ENCODE measurements around the gene YTHDF1. TPM values are rescaled to one million over a fixed set of nuclear protein-coding genes. Genes with fewer than 3 reads are reported as not detected.
A peak's percentile ranks its signal among the peaks of the same experiment; 100 is the strongest.

YTHDF1 gene
- polyA plus RNA-seq, 2 of the 4 experiments (the other 2 are of a cell fraction): 31.8 to 37.9 TPM

GRCh38 chr20:63187338-63188158 is 28.4 kb downstream of the YTHDF1 start:
- ATAC-seq: no peak
- no peak for DNase-seq (ENCODE audit: low read depth in 1 of 2, low spot score in 1 of 2)
- H3K27ac ChIP-seq: no peak overlapping the region
- no peak overlapping the region for H3K4me2 ChIP-seq
- CTCF ChIA-PET: interaction anchor here (0.7 to 1.2 kb wide), 5 partner anchors 10 to 194 kb away, joined by 3 to 5 read pairs (median 4); no protein-coding TSS in a partner anchor
- POLR2A ChIA-PET: no interaction called here
- TF ChIP-seq POLR2A (IDR thresholded peaks at IDR 0.05; ENCODE audit: low read length): no peak
- no peak for TF ChIP-seq BHLHE40 (IDR thresholded peaks at IDR 0.05; ENCODE audit: low read depth, low read length)
- no peaks in the 10 kb centered on the region for H3K9me3 ChIP-seq
- H3K4me1 ChIP-seq: peaks cover 16% of the 10 kb centered on the region
- FAIRE-seq: no peak
- WGBS (ENCODE audit: missing lambda C conversion rate): 81% methylated on average over 7 of the region's 7 CpGs
- H3K4me3 ChIP-seq: no peak overlapping the region

GRCh38 chr20:63186528-63187316 is 29.2 kb downstream of the YTHDF1 start:
- DNase-seq (ENCODE audit: low read depth in 1 of 2, low spot score in 1 of 2) (peak in 1 of 2 experiments; percentile 68), FAIRE-seq (no peak), ATAC-seq (peak; percentile 37 to 59; a peak in 3 of 6 replicates)
- CTCF ChIA-PET: interaction anchor here (0.9 to 1.2 kb wide), 3 partner anchors 21 to 195 kb away, joined by 3 to 5 read pairs (median 4); no protein-coding TSS in a partner anchor
- Histone ChIP-seq H3K4me2 (peak overlapping the region; percentile 36; the same call in 1 of the 3 replicates), H3K27ac (no peak overlapping the region), H3K4me3 (no peak overlapping the region), H3K4me1 (peaks cover 15% of the 10 kb centered on the region), H3K9me3 (no peaks in the 10 kb centered on the region)
- 49% methylated on average over 5 of the region's 8 CpGs for WGBS (ENCODE audit: missing lambda C conversion rate)
- TF ChIP-seq FOSL2 (IDR thresholded peaks at IDR 0.05) (no peak), FOSL2 (CRISPR knock-in tag; IDR thresholded peaks at IDR 0.05) (peak; percentile 61), SREBF2 (IDR thresholded peaks at IDR 0.05) (no peak)
- POLR2A ChIA-PET: no interaction called here

GRCh38 chr20:63186084-63186483 is 29.8 kb downstream of the YTHDF1 start:
- H3K27ac ChIP-seq: no peak overlapping the region
- H3K4me2 ChIP-seq: no peak overlapping the region
- H3K4me3 ChIP-seq: no peak overlapping the region
- 57% methylated on average over 8 of the region's 8 CpGs for WGBS (ENCODE audit: missing lambda C conversion rate)
- ATAC-seq (no peak), DNase-seq (ENCODE audit: low read depth in 1 of 2, low spot score in 1 of 2) (no peak), FAIRE-seq (no peak)
- H3K9me3 ChIP-seq: no peaks in the 10 kb centered on the region
- no peak for TF ChIP-seq POLR2AphosphoS2 (conservative IDR thresholded peaks at IDR 0.05; ENCODE audit: low read length)
- TF ChIP-seq MAX (IDR thresholded peaks at IDR 0.05): no peak
- no peak for TF ChIP-seq CHD4 (IDR thresholded peaks at IDR 0.05; ENCODE audit: borderline replicate concordance)
- TF ChIP-seq FOSL2 (IDR thresholded peaks at IDR 0.05): no peak
- no peak for TF ChIP-seq FOSL2 (CRISPR knock-in tag; IDR thresholded peaks at IDR 0.05)
- no peak for TF ChIP-seq KDM5A (IDR thresholded peaks at IDR 0.05)
- TF ChIP-seq SREBF2 (IDR thresholded peaks at IDR 0.05): no peak
- no peak for TF ChIP-seq FOSB (CRISPR knock-in tag; IDR thresholded peaks at IDR 0.05)
- TF ChIP-seq HOXB13 (CRISPR knock-in tag; IDR thresholded peaks at IDR 0.05; ENCODE audit: low read depth): no peak
- no peak for TF ChIP-seq ZFP36 (IDR thresholded peaks at IDR 0.05; ENCODE audit: borderline replicate concordance, partially characterized antibody)
- H3K4me1 ChIP-seq: peaks cover 8% of the 10 kb centered on the region
- CTCF ChIA-PET: interaction anchor here (0.9 to 1.2 kb wide), 3 partner anchors 21 to 195 kb away, joined by 3 to 5 read pairs (median 4); no protein-coding TSS in a partner anchor
- POLR2A ChIA-PET: no interaction called here

DNA sequence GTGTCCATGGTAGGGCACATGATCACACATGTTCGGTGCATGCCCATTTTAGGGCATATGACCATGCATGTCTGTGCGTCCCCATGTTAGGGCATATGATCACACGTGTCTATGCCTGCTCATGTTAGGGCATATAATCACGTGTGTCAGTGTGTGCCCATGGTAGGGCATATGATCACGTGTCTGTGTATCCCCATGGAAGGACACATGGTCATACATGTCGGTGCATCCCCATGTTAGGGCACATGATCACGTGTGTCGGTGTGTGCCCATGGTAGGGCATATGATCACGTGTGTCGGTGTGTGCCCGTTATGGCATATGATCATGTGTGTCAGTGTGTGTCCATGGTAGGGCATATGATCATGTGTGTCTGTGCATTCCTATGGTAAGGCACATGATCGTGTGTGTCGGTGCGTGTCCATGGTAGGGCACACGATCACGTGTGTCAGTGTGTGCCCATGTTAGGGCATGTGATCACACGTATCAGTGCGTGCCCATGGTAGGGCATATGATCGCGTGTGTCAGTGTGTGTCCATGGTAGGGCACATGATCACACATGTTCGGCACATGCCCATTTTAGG is 30.6 kb downstream of the YTHDF1 start:
- WGBS (ENCODE audit: missing lambda C conversion rate): 71% methylated on average over 21 of the region's 21 CpGs
- POLR2A ChIA-PET: no interaction called here
- no peaks in the 10 kb centered on the region for H3K9me3 ChIP-seq
- FAIRE-seq (no peak), DNase-seq (ENCODE audit: low read depth in 1 of 2, low spot score in 1 of 2) (no peak), ATAC-seq (no peak)
- H3K4me3 ChIP-seq: no peak overlapping the region
- peaks cover 7% of the 10 kb centered on the region for H3K4me1 ChIP-seq
- peak; percentile 85 for TF ChIP-seq USF2 (IDR thresholded peaks at IDR 0.05)
- TF ChIP-seq FOSB (CRISPR knock-in tag; IDR thresholded peaks at IDR 0.05): no peak
- no peak overlapping the region for H3K4me2 ChIP-seq
- CTCF ChIA-PET: no interaction called here
- no peak overlapping the region for H3K27ac ChIP-seq
